ENCODE measurements around the gene KRT23.

The KRT23 gene, protein sequence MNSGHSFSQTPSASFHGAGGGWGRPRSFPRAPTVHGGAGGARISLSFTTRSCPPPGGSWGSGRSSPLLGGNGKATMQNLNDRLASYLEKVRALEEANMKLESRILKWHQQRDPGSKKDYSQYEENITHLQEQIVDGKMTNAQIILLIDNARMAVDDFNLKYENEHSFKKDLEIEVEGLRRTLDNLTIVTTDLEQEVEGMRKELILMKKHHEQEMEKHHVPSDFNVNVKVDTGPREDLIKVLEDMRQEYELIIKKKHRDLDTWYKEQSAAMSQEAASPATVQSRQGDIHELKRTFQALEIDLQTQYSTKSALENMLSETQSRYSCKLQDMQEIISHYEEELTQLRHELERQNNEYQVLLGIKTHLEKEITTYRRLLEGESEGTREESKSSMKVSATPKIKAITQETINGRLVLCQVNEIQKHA

GRCh38 chr17:40937384-40937819 is at the start of gene KRT23:
Gene KRT23 (minus strand): TSS chr17:40937646. CDS start chr17:40936603, 1,043 bp downstream.
- Mint-ChIP-seq H3K9me3 (no peaks in the 10 kb centered on the region), H3K27ac (peak within 1 kb of the TSS; percentile 9), H3K27me3 (peaks cover 19% of the 10 kb centered on the region), H3K4me1 (no peaks in the 10 kb centered on the region), H3K4me3 (no peak within 1 kb of the TSS), H3K36me3 (no peaks in the 10 kb centered on the region)
- DNase-seq: no peak
- CTCF ChIA-PET: no interaction called here

- H3K36me3 Mint-ChIP-seq: no peaks in the 10 kb centered on the region
- no peak overlapping the region for H3K27ac Mint-ChIP-seq
- H3K4me3 Mint-ChIP-seq: no peak overlapping the region
- CTCF ChIA-PET: no interaction called here
- H3K4me1 Mint-ChIP-seq: no peaks in the 10 kb centered on the region
- no peaks in the 10 kb centered on the region for H3K9me3 Mint-ChIP-seq
- no peak for DNase-seq
- H3K27me3 Mint-ChIP-seq: peaks cover 19% of the 10 kb centered on the region
Observed at GRCh38 chr17:40986920-40987319, 49.5 kb upstream of the KRT23 start.

- H3K36me3 Mint-ChIP-seq: no peaks in the 10 kb centered on the region
- H3K4me1 Mint-ChIP-seq: no peaks in the 10 kb centered on the region
- CTCF ChIA-PET: interaction anchor here (0.5 kb wide), 1 partner anchor 17 kb away, joined by 4 read pairs; no protein-coding TSS in a partner anchor
- no peak within 1 kb of the TSS for H3K4me3 Mint-ChIP-seq
- peaks cover 19% of the 10 kb centered on the region for H3K27me3 Mint-ChIP-seq
- no peak for DNase-seq
- no peaks in the 10 kb centered on the region for H3K9me3 Mint-ChIP-seq
- no peak within 1 kb of the TSS for H3K27ac Mint-ChIP-seq
Observed at GRCh38 chr17:40984226-40984625, 46.8 kb upstream of the KRT23 start, which contains the start of gene KRT40. Gene KRT40 (minus strand): TSS chr17:40984326. CDS start chr17:40984273, 53 bp downstream.

GRCh38 chr17:40981115-40981514 is 43.7 kb upstream of the KRT23 start:
- Mint-ChIP-seq H3K27me3 (peaks cover 12% of the 10 kb centered on the region), H3K36me3 (no peaks in the 10 kb centered on the region), H3K4me1 (no peaks in the 10 kb centered on the region), H3K9me3 (no peaks in the 10 kb centered on the region), H3K27ac (no peak overlapping the region), H3K4me3 (no peak overlapping the region)
- CTCF ChIA-PET: no interaction called here
- no peak for DNase-seq

GRCh38 chr17:40980596-40980995 is 43.1 kb upstream of the KRT23 start:
- no peak overlapping the region for H3K27ac Mint-ChIP-seq
- CTCF ChIA-PET: no interaction called here
- DNase-seq: no peak

DNA sequence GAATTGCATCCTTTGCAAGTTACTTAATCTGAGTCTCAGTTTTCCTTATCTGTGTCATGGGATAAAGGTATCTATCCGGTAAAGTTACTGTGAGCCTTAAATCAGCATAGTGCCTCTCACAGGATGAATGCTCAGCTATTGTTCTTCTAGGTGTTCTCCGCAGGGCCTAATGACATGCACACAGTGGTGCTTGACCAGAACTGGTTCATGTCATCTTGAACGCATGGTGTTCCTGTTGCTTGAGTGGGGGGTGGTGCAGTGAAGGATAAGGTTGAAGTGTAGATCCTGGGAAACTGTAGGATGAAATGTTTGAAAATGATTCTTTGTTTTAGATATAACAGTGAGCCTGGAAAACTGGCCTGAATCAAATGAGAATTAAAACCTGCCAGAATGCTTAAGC is 42.7 kb upstream of the KRT23 start:
- H3K9me3 Mint-ChIP-seq: no peaks in the 10 kb centered on the region
- no peak overlapping the region for H3K4me3 Mint-ChIP-seq
- H3K27me3 Mint-ChIP-seq: peaks cover 14% of the 10 kb centered on the region
- H3K27ac Mint-ChIP-seq: no peak overlapping the region
- no peak for DNase-seq
- H3K4me1 Mint-ChIP-seq: no peaks in the 10 kb centered on the region
- CTCF ChIA-PET: no interaction called here
- H3K36me3 Mint-ChIP-seq: no peaks in the 10 kb centered on the region

More at GRCh38 chr17:40980596-40980995, 43.1 kb upstream of the KRT23 start:
- Mint-ChIP-seq H3K4me3 (no peak overlapping the region), H3K4me1 (no peaks in the 10 kb centered on the region), H3K27me3 (peaks cover 14% of the 10 kb centered on the region), H3K9me3 (no peaks in the 10 kb centered on the region), H3K36me3 (no peaks in the 10 kb centered on the region)

- Mint-ChIP-seq H3K27ac (no peak overlapping the region), H3K4me3 (no peak overlapping the region), H3K9me3 (no peaks in the 10 kb centered on the region), H3K36me3 (no peaks in the 10 kb centered on the region), H3K27me3 (peaks cover 17% of the 10 kb centered on the region), H3K4me1 (no peaks in the 10 kb centered on the region)
- CTCF ChIA-PET: no interaction called here
- DNase-seq: no peak
Observed at GRCh38 chr17:40978575-40979151, 41.2 kb upstream of the KRT23 start.

- no peaks in the 10 kb centered on the region for H3K36me3 Mint-ChIP-seq
- DNase-seq: no peak
- no peak overlapping the region for H3K4me3 Mint-ChIP-seq
- CTCF ChIA-PET: no interaction called here
- H3K4me1 Mint-ChIP-seq: no peaks in the 10 kb centered on the region
- H3K27ac Mint-ChIP-seq: no peak overlapping the region
- peaks cover 23% of the 10 kb centered on the region for H3K27me3 Mint-ChIP-seq
- no peaks in the 10 kb centered on the region for H3K9me3 Mint-ChIP-seq
Observed at GRCh38 chr17:40975516-40975915, 38.1 kb upstream of the KRT23 start.

DNA sequence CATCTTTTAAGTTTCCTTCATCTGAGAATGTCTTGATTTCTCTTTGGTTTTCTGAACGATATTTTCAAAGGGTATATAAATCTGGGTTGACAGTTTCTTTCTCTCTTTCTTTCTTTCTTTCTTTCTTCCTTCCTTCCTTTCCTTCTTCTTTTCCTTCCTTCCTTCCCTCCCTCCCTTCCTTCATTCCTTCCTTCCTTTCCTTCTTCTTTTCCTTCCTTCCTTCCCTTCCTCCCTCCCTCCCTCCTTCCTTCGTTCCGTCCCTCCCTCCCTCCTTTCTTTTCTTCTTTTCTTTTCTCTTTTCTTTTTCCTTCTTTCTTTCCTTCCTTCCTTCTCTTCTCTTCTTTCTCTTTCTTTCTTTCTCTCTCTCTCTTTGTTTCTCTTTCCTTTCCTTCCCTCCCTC is 36.9 kb upstream of the KRT23 start:
- H3K36me3 Mint-ChIP-seq: no peaks in the 10 kb centered on the region
- H3K4me3 Mint-ChIP-seq: no peak overlapping the region
- no peaks in the 10 kb centered on the region for H3K9me3 Mint-ChIP-seq
- H3K27me3 Mint-ChIP-seq: peaks cover 23% of the 10 kb centered on the region
- CTCF ChIA-PET: no interaction called here
- no peak for DNase-seq
- H3K27ac Mint-ChIP-seq: no peak overlapping the region
- H3K4me1 Mint-ChIP-seq: no peaks in the 10 kb centered on the region

- no peak for DNase-seq
- Mint-ChIP-seq H3K4me3 (no peak overlapping the region), H3K27ac (no peak overlapping the region), H3K27me3 (peaks cover 16% of the 10 kb centered on the region), H3K4me1 (no peaks in the 10 kb centered on the region), H3K36me3 (no peaks in the 10 kb centered on the region), H3K9me3 (no peaks in the 10 kb centered on the region)
- CTCF ChIA-PET: interaction anchor here (0.9 kb wide), 1 partner anchor 16 kb away, joined by 4 read pairs; the partner anchor contains the start of gene KRT40
Observed at GRCh38 chr17:40967582-40967981, 30.1 kb upstream of the KRT23 start.

- H3K27ac Mint-ChIP-seq: no peak within 1 kb of the TSS
- CTCF ChIA-PET: interaction anchor here (0.9 kb wide), 1 partner anchor 17 kb away, joined by 4 read pairs; the partner anchor contains the start of gene KRT40
- H3K27me3 Mint-ChIP-seq: peaks cover 12% of the 10 kb centered on the region
- no peaks in the 10 kb centered on the region for H3K4me1 Mint-ChIP-seq
- no peaks in the 10 kb centered on the region for H3K9me3 Mint-ChIP-seq
- H3K36me3 Mint-ChIP-seq: no peaks in the 10 kb centered on the region
- no peak for DNase-seq
- H3K4me3 Mint-ChIP-seq: no peak within 1 kb of the TSS
Observed at GRCh38 chr17:40966848-40967247, 29.4 kb upstream of the KRT23 start, which contains the start of gene KRT39. Gene KRT39 (minus strand): TSS chr17:40966948. CDS start chr17:40966856, 92 bp downstream.

- H3K9me3 Mint-ChIP-seq: no peaks in the 10 kb centered on the region
- H3K27me3 Mint-ChIP-seq: peaks cover 12% of the 10 kb centered on the region
- H3K4me3 Mint-ChIP-seq: no peak overlapping the region
- H3K36me3 Mint-ChIP-seq: no peaks in the 10 kb centered on the region
- no peak overlapping the region for H3K27ac Mint-ChIP-seq
- peaks cover 5% of the 10 kb centered on the region for H3K4me1 Mint-ChIP-seq
- DNase-seq: no peak
- CTCF ChIA-PET: no interaction called here
Observed at GRCh38 chr17:40963838-40964237, 26.4 kb upstream of the KRT23 start.

DNA sequence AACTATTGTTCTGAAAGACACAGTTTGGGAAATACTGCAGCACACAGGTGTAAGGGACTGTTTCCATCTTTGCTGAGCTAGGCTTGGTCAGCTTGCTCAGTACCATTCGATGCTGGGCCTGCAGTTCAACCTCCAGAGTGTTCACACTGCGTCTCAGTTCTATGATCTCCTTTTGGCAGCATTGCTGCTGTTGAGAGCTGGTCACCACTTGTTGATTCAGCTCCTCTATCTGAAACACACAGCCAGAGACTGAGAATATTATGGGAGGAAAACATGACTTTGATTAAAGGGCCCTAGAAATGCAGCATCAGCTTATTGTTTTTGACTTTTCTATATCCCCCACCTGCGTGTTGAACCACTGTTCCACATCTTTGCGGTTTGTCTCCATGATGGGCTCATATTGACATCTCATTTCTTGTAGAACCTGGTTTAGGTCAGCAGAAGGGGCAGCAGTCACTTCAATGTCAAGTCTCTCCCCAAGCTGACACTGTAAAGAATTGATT is 24.7 kb upstream of the KRT23 start:
- DNase-seq: no peak
- peaks cover 5% of the 10 kb centered on the region for H3K4me1 Mint-ChIP-seq
- no peak overlapping the region for H3K27ac Mint-ChIP-seq
- H3K9me3 Mint-ChIP-seq: no peaks in the 10 kb centered on the region
- CTCF ChIA-PET: interaction anchor here (0.7 to 1.2 kb wide), 2 partner anchors 10 to 24 kb away, joined by 3 read pairs; no protein-coding TSS in a partner anchor
- peaks cover 12% of the 10 kb centered on the region for H3K27me3 Mint-ChIP-seq
- no peak overlapping the region for H3K4me3 Mint-ChIP-seq
- H3K36me3 Mint-ChIP-seq: no peaks in the 10 kb centered on the region

DNA sequence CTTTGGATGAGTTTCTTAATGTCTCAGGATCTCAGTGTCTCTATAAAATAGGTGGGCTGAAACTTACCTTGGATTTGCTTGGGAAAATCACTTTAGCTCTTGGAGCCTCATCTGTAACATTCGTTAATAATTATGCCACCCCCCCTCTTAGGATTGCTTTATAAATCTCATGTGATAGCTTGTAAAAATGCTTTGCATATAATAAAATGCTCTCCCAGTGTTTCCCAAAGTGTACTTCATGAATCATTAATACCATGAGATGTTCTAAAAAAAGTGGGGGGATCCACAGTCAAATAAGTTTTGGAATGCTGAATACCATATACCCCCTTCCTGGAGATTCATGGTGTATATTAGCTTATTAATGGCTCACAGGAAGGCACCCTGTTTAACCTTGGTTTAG is 24.1 kb upstream of the KRT23 start:
- Mint-ChIP-seq H3K27me3 (peaks cover 9% of the 10 kb centered on the region), H3K4me1 (peaks cover 5% of the 10 kb centered on the region), H3K36me3 (no peaks in the 10 kb centered on the region), H3K27ac (no peak overlapping the region), H3K9me3 (no peaks in the 10 kb centered on the region), H3K4me3 (no peak overlapping the region)
- no peak for DNase-seq
- CTCF ChIA-PET: interaction anchor here (1.2 kb wide), 1 partner anchor 25 kb away, joined by 3 read pairs; no protein-coding TSS in a partner anchor

Data from activated naive CD4-positive, alpha-beta T cell treated with anti-CD3 and anti-CD28 coated beads, Interleukin-2, amount 10 ng/mL, durations not matched to agents 7 days and 5 days (primary cell).